HEK293 (cell line): ENCODE results near the gene TSPAN9.

Experiments
- CTCF ChIP-seq: fragments of 450-650 bp; formaldehyde crosslinking; IDR thresholded peaks from 2 replicates; pipeline ENCODE4 v1.5.1; 2016; ENCODE audit warnings: missing biosample characterization, missing genetic modification characterization
- PBX3 ChIP-seq: sonication (generic); formaldehyde crosslinking; IDR thresholded peaks from 2 replicates; pipeline ENCODE4 v1.8.1; 2022; ENCODE audit warnings: mild to moderate bottlenecking, moderate library complexity, missing genetic modification reagents
- RBAK ChIP-seq: fragments of 450-650 bp; formaldehyde crosslinking; IDR thresholded peaks from 2 replicates; pipeline ENCODE4 v1.5.1; 2016; ENCODE audit warnings: missing biosample characterization, missing genetic modification characterization
- SP2 ChIP-seq: fragments of 450-650 bp; formaldehyde crosslinking; IDR thresholded peaks from 2 replicates; pipeline ENCODE4 v1.5.1; 2016; ENCODE audit warnings: missing biosample characterization, missing genetic modification characterization
- TCF7L2 ChIP-seq: IDR thresholded peaks from 2 replicates; pipeline ENCODE4 v1.6.1; 2011; ENCODE audit warnings: low read depth, mild to moderate bottlenecking, inconsistent platforms, low read length, moderate library complexity, borderline replicate concordance

DNA sequence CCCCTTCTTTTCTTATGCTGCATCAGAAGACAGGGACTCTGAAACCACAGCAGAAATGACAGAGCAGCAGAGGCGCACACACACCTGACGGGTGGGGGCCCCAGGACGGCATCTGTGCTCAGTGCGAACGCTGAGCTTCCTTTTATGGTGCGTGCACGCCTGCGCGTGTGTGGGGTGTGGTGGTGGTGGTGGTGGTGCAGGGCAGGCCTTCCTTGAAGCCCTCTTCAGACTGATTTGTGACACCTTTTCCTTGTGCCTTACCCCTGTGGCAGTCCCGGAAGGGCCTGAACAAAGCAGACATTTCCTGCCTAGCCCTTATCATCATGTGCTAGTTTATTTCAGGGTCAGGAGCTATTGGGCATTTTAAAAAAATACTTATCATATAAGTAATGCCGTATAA is 75.7 kb downstream of the TSPAN9 start:
- no peak for TF ChIP-seq TCF7L2
- TF ChIP-seq SP2 (tag by site-specific recombination): no peak
- TF ChIP-seq CTCF: no peak
- TF ChIP-seq RBAK (tag by site-specific recombination): no peak
- no peak for TF ChIP-seq PBX3 (CRISPR knock-in tag)
